Memory B cell (primary cell): ENCODE results near the gene MYO9A.
A peak's percentile ranks its signal among the peaks of the same experiment; 100 is the strongest.

Experiments used
- ATAC-seq: fragments of 150-1000 bp; cut with Tn5 transposase; 2 replicates; pipeline ENCODE4 v1.10.0; 2021; ENCODE audit warnings: low read depth, mild to moderate bottlenecking, moderate library complexity
- DNase-seq, 2 donors: peaks; one replicate each; pipeline ENCODE4 v3.0.0; 2022; ENCODE audit warnings: low spot score in 2 of 2
- H3K27ac Mint-ChIP-seq: one replicate; pipeline ENCODE4 v1.8.0; 2022; ENCODE audit warnings: mild to moderate bottlenecking, moderate library complexity, mixed read lengths
- H3K27me3 Mint-ChIP-seq: one replicate; pipeline ENCODE4 v1.8.0; 2022; ENCODE audit warnings: mixed read lengths
- H3K36me3 Mint-ChIP-seq: one replicate; pipeline ENCODE4 v1.8.0; 2022; ENCODE audit warnings: mild to moderate bottlenecking, mixed read lengths
- H3K4me1 Mint-ChIP-seq: one replicate; pipeline ENCODE4 v1.8.0; 2022; ENCODE audit warnings: mixed read lengths
- H3K4me3 Mint-ChIP-seq: one replicate; pipeline ENCODE4 v1.8.0; 2022; ENCODE audit warnings: mild to moderate bottlenecking, moderate library complexity, mixed read lengths
- H3K9me3 Mint-ChIP-seq: one replicate; pipeline ENCODE4 v1.8.0; 2022; ENCODE audit warnings: mixed read lengths

Gene MYO9A

DNA sequence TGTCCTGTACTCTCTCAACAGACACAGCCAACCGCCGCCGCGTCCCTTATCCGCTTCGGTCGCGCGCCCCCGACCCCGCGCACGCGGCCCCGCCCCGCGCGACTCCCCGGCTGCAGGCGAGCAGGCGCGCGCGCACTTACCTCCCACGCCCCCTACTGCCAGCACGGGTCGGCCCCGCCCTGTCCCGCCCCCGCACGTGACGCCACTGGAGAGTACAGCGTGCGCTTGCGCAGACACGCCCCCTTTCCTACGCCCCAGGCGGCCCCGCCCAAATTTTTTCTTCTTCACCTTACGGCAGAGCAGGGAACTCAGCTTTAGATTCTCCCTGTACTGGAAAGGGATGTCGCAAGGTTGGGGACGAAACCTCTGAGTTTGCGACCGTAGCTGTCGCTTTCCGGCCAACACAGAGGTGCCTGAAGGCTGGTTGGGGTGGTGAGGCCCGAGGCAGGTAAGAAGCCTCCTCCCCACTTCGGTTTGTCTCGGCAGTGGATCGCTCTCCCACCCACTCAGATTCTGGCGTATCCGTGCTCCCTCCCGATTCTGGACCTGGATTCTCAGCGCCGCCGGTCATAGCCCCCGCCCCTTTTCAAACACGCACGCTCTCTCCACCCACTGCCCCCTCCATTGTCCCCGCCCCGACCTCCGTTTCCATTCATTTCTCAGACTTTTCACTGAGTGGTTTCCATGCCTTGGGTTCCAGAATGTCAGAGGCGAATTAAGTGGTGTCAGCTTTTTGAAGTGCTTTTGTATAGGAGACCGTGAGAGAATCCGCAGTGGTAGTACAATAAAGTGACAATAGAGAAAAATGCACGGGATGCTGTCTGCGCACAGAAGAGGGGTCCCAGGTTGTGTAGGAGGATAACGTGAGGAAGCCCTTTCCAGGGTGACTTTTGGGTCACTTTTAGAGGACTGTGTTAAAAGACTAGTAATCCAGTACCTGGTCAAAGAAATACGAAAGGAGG is at the start of gene MYO9A, which contains the start of gene SENP8:
TSS of gene MYO9A (minus strand) at position 134 of the 962 bp plus-strand sequence. CDS start 71,587 bp downstream, outside the sequence.
TSS of gene SENP8 (plus strand) at position 387 of the 962 bp plus-strand sequence. CDS start 21,221 bp downstream, outside the sequence.
- DNase-seq: peak; percentile 89 to 97
- peaks cover 23% of the 10 kb centered on the region for H3K4me1 Mint-ChIP-seq
- H3K27ac Mint-ChIP-seq: peak within 1 kb of the TSS; percentile 97
- no peaks in the 10 kb centered on the region for H3K9me3 Mint-ChIP-seq
- H3K27me3 Mint-ChIP-seq: no peaks in the 10 kb centered on the region
- ATAC-seq: peak; percentile 74
- peak within 1 kb of the TSS; percentile 97 for H3K4me3 Mint-ChIP-seq
- no peaks in the 10 kb centered on the region for H3K36me3 Mint-ChIP-seq

DNA sequence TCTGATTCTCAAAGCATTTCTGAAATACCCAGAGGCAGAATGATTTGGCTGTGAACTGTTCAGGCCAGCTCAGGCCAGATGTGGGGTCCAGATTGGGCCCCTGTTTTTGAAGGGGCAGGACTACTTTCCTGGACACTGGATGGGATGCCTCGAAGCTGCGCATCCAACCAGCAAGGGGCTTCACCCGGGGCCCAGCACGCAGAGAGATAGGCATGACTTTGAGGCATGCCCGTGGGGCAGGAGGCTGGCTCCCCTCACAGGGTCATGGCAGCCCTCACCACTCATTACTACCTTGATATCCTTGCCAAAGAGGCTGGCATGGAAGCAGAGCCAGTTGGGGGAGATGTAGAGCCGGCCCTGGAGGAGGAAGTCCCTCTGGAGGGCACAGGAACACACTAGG is 49.5 kb upstream of the MYO9A start:
- ATAC-seq (no peak), DNase-seq (no peak)
- H3K9me3 Mint-ChIP-seq: no peaks in the 10 kb centered on the region
- no peaks in the 10 kb centered on the region for H3K36me3 Mint-ChIP-seq
- H3K27ac Mint-ChIP-seq: no peak overlapping the region
- H3K4me3 Mint-ChIP-seq: no peak overlapping the region
- H3K4me1 Mint-ChIP-seq: no peaks in the 10 kb centered on the region
- peaks cover 7% of the 10 kb centered on the region for H3K27me3 Mint-ChIP-seq

DNA sequence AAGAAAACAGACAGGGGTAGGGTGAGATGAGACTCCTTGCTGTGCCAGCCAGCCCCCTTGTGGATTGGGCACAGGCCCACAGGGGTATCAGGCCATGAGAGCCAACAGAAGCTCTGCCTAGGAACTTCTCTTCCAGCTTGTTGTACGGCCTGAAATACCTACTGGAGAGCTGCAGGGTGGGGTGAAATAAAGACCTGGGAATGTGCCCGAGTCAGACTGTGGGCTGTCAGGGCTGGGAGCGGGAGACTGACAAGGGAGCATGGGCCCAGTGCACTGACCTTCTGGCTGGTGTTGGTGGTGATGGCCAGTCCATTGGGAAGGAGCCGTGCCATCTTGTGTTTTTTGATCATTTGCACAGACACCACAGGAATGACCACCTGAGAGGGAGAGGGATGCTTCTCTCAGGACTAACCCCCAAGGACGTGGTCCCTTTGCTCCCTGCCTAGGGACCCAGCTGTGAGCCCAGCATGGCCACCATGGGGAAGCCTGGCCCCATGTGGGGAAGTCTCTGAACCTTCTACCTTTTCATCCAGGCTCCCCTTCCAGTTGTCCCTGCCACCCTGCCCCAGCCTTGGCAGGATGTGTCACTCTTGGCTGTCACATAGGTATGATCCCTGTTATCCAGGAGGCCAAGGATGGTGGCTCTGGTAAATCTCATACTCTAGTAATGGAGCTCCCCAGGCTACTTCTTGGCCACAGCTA is 48.9 kb upstream of the MYO9A start:
- no peaks in the 10 kb centered on the region for H3K9me3 Mint-ChIP-seq
- ATAC-seq (no peak), DNase-seq (no peak)
- no peak overlapping the region for H3K4me3 Mint-ChIP-seq
- H3K27me3 Mint-ChIP-seq: peaks cover 7% of the 10 kb centered on the region
- no peak overlapping the region for H3K27ac Mint-ChIP-seq
- H3K4me1 Mint-ChIP-seq: no peaks in the 10 kb centered on the region
- no peaks in the 10 kb centered on the region for H3K36me3 Mint-ChIP-seq

DNA sequence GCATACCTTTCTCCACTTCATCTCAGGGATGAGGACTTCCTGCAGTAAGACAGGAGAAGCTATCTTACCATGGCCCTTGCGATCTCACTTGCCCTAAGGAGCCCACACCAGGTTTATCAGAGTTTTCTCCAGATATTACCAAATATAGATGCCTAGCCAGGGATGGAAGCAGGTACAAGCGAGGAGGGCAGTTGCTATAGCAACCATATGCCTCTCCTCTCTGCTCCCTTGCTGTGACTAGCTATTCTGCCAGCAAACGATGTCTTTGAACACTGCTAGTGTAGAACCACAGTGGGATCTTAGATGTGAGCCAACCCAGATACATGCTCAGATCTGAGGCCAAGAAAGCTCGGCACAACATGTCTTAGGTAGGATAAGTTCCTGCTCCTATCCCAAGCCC is 45.8 kb upstream of the MYO9A start:
- H3K36me3 Mint-ChIP-seq: no peaks in the 10 kb centered on the region
- H3K9me3 Mint-ChIP-seq: no peaks in the 10 kb centered on the region
- H3K27ac Mint-ChIP-seq: no peak overlapping the region
- ATAC-seq (no peak), DNase-seq (no peak)
- no peak overlapping the region for H3K4me3 Mint-ChIP-seq
- no peaks in the 10 kb centered on the region for H3K4me1 Mint-ChIP-seq
- H3K27me3 Mint-ChIP-seq: peaks cover 9% of the 10 kb centered on the region

DNA sequence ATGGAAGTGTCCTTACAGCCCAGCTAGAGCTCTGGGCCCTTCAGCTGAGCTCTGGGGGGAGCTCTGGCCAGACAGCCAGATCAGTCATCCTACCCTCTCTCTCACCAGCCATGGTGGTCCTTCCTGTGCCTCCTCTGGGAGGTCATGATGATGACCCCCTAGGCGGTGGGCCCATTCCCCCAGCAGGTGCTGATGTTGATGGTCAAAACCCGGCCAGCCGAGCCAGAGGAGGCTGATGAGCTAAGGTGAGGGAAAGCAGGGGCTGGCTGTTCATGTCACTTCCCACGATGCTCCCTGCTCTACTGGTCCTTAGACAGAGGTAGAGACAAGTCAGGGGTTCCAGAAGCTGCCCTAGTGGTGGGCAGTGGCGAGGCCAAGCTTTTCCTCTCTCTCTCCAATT is 44.6 kb upstream of the MYO9A start:
- Mint-ChIP-seq H3K9me3 (no peaks in the 10 kb centered on the region), H3K27me3 (peaks cover 6% of the 10 kb centered on the region)

DNA sequence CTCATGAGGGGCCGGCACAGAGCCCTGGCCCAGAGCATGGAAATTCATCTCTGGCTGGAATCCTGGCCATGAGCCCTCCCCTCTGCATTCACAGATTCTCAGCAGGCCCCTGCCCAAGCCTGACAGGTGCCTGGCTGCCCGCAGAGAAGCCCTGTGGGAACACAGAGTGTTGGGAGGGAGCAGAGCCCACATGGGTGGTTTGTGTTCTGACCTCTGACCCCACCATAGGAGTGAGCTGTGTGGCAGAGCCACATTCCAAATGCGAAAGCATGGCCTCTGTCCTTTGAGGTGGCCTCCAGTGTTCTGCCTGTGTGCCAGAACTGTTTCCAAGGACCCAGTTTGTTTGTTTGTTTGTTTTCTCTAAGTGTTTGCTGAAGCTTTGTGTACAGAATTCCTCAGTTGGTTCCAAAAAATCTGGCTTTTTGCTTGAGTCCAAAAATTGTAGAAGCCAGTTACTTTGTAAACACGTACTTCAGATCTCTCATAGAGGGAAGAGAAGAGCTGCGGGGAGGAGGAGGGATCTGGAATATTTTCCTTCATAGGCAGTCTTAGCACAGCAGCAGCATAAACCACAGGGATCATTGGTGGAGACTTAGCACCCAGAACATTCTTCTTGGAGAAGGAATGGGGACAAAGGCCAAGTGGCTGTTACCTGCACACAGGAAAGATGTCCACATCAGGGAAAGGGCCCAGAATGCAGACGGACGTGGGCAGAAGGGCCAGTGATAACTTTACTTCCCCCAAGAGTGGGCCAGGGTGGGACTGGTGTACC is 43.6 kb upstream of the MYO9A start:
- DNase-seq: no peak
- no peak overlapping the region for H3K4me3 Mint-ChIP-seq
- no peak overlapping the region for H3K27ac Mint-ChIP-seq
- no peaks in the 10 kb centered on the region for H3K9me3 Mint-ChIP-seq
- peaks cover 4% of the 10 kb centered on the region for H3K27me3 Mint-ChIP-seq
- no peaks in the 10 kb centered on the region for H3K4me1 Mint-ChIP-seq
- H3K36me3 Mint-ChIP-seq: no peaks in the 10 kb centered on the region
- ATAC-seq: no peak

More for the DNA sequence above, 44.6 kb upstream of the MYO9A start:
- DNase-seq (no peak), ATAC-seq (no peak)
- Mint-ChIP-seq H3K4me1 (no peaks in the 10 kb centered on the region), H3K36me3 (no peaks in the 10 kb centered on the region), H3K4me3 (no peak overlapping the region), H3K27ac (no peak overlapping the region)

DNA sequence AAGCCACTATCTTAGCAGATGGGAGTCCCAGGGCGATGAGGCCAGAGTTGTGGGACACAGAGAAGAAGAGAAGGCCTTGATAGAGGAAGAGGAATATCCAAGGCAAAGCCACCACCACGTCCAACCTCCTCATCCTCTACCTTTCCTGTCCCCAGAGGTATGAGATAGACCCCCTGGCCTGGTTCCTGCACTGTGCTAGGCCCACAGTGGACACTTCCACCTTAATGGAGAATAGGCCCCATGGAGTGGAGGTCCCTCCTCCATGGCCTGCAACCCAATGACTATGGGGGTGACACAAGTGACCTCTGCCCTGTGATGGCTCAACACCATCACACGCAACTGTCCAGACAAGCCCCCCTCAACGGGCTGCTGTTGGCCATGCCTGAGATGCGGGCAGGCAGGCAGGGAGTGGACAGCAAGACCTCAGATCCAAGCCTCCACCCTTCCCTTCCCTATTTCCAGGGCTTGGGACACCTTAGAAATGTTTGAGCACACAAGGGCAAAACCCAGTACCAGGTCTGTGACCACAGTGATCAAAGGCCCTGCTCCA is 42.8 kb upstream of the MYO9A start:
- ATAC-seq (no peak), DNase-seq (no peak)
- no peaks in the 10 kb centered on the region for H3K36me3 Mint-ChIP-seq
- H3K27ac Mint-ChIP-seq: no peak overlapping the region
- H3K4me1 Mint-ChIP-seq: peaks cover under 1% of the 10 kb centered on the region
- no peak overlapping the region for H3K4me3 Mint-ChIP-seq
- H3K27me3 Mint-ChIP-seq: peaks cover 2% of the 10 kb centered on the region
- no peaks in the 10 kb centered on the region for H3K9me3 Mint-ChIP-seq

DNA sequence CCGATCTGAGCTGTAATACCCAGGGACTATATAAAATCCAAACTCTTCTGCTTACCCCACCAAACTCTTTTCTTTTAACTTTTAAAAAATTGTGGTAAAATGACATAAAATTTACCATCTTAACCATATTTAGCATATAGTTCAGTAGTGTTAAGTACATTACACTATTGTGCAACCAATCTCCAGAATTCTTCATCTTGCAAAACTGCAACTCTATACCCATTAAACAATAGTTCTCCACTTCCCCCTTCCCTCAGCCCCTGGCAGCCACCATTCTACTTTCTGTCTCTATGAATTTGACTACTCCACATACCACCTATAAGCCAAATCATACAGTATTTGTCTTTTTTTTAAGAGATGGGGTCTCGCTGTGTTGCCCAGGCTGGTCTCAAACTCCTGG is 39.0 kb upstream of the MYO9A start:
- Mint-ChIP-seq H3K27me3 (peaks cover 2% of the 10 kb centered on the region), H3K4me1 (peaks cover 3% of the 10 kb centered on the region)

GRCh38 chr15:72155635-72156616 is 38.0 kb upstream of the MYO9A start:
- DNase-seq (peak; percentile 83 to 86), ATAC-seq (peak; percentile 97)
- Mint-ChIP-seq H3K4me3 (peak overlapping the region; percentile 77), H3K36me3 (no peaks in the 10 kb centered on the region), H3K9me3 (no peaks in the 10 kb centered on the region), H3K27ac (no peak overlapping the region), H3K4me1 (peaks cover 3% of the 10 kb centered on the region), H3K27me3 (peaks cover 2% of the 10 kb centered on the region)

More for the DNA sequence above, 39.0 kb upstream of the MYO9A start:
- ATAC-seq (no peak), DNase-seq (no peak)
- no peaks in the 10 kb centered on the region for H3K9me3 Mint-ChIP-seq
- no peak overlapping the region for H3K27ac Mint-ChIP-seq
- no peak overlapping the region for H3K4me3 Mint-ChIP-seq
- H3K36me3 Mint-ChIP-seq: no peaks in the 10 kb centered on the region

DNA sequence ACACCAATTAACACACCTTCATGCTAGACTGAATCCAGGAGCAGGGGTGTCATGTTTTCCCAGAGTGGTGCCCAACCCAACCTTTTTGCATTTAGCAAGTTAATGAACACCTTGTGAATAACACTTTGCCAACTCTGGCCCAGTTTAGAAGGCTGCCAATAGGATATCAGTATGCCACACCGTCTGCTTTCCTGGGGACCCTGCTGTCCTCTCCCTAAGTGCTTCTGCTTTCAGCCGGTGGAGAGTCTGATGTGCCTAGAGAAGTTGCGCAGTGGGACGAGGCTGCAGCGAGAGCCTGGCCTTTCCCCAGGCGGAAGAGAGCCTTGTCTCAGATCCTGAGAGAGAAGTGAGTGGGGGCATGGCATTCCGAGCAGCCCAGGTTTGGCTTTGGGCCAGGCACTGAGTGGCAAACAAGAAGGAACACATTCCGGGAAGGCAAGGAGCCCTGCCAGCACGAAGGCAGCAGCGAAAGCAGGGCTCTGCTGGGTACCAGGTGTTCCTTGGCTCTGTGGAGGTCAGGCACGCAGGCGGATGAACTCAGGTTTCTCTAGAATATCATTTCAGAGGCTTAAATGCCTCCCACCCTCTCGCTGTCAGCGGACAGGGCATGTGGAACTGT is 37.2 kb upstream of the MYO9A start:
- DNase-seq: no peak
- Mint-ChIP-seq H3K27me3 (peaks cover 2% of the 10 kb centered on the region), H3K4me1 (peaks cover 3% of the 10 kb centered on the region), H3K9me3 (no peaks in the 10 kb centered on the region), H3K36me3 (no peaks in the 10 kb centered on the region), H3K27ac (no peak overlapping the region), H3K4me3 (no peak overlapping the region)
- ATAC-seq: no peak

DNA sequence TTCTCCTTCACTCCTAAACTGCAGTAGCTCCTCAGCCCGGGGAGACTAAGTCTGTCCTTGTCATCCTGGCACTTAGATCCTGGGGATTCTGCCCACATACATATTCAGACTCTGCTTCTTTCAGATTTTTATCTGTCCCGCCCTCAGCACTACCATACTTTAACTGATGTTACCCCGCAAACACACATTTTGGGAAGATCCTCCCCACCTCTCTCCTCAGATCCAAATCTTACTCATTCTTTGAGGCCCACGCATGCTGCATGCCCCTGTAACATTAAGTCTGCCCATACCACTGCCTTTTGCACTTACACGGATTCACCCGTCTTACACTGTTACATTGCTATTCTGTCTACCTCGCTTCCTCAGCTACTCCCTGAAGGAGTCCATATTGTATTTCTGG is 36.4 kb upstream of the MYO9A start:
- Mint-ChIP-seq H3K27me3 (peaks cover 2% of the 10 kb centered on the region), H3K9me3 (no peaks in the 10 kb centered on the region)
- no peak for ATAC-seq

DNA sequence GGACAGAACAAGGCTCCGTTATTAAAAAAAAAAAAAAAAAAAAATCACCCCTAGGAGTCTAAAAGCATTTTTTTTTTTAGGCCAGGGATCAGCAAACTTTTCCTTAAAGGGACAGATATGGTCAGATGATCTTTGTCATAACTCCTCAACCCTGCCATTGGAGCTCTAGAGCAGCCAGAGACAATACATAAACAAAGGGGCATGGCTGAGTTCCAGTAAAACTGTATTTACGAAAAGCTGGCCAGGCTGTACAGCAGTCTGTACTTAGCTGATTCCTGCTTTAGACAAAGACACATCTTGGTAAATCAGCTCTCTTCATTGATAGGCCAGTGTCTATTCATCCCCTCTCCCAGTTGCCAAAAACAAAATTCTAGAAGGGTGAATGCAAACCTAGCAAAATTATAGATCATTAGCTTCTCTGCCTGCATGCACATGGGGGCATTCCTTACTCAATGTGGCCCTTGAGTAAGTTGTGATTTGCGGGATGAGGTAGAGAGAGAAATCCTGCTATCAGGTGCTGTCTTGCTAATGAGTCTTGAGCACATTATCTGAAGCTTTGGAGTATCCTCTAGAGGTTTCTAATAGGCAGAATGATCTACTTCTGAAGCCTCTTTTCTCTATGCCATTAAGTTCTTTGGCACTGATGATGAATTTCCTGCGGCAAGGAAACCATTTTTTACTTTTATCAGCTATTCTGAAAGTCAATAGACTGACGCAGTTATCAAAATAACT is 35.5 kb upstream of the MYO9A start:
- Mint-ChIP-seq H3K36me3 (no peaks in the 10 kb centered on the region), H3K27me3 (no peaks in the 10 kb centered on the region), H3K4me3 (no peak overlapping the region), H3K4me1 (peaks cover 3% of the 10 kb centered on the region), H3K9me3 (no peaks in the 10 kb centered on the region), H3K27ac (no peak overlapping the region)
- ATAC-seq (no peak), DNase-seq (no peak)

More for the DNA sequence above, 36.4 kb upstream of the MYO9A start:
- DNase-seq: no peak
- Mint-ChIP-seq H3K4me3 (no peak overlapping the region), H3K27ac (no peak overlapping the region), H3K36me3 (no peaks in the 10 kb centered on the region), H3K4me1 (peaks cover 3% of the 10 kb centered on the region)
